OCI-LY7 (cell line): ENCODE data around the gene MORN5. TPM values are rescaled to one million over a fixed set of nuclear protein-coding genes. Genes with fewer than 3 reads are reported as not detected.

Experiments used
- BruUV-seq: library from RNA; stranded (reverse); fragments of 400-500 nt; replicated peaks from 2 replicates; lab custom pipeline; 2021; lab: Mats Ljungman, UMichigan
- CTCF ChIA-PET: fragments of 300-600 bp; sonication (Branson Sonifier 250); formaldehyde crosslinking; loops from one replicate; lab custom pipeline; 2022; ENCODE audit warnings: antibody characterized with exemption; ENCODE audit not compliant: unreplicated experiment; lab: Charles Lee
- POLR2A ChIA-PET: fragments of 300-600 bp; sonication (Branson Sonifier 250); formaldehyde crosslinking; loops from one replicate; lab custom pipeline; 2022; ENCODE audit warnings: antibody characterized with exemption; lab: Charles Lee
- DNase-seq: peaks from one replicate; pipeline ENCODE4 v3.0.0-alpha.2; 2015; ENCODE audit warnings: low spot score
- H2AFZ ChIP-seq: fragments of 200-600 bp; sonication (generic), shearing (Covaris generic); 2 replicates; pipeline ENCODE4 v1.6.1; 2014; ENCODE audit warnings: mild to moderate bottlenecking, antibody characterized with exemption, low read length, moderate library complexity
- H3K27ac ChIP-seq: fragments of 200-600 bp; sonication (generic); 2 replicates; pipeline ENCODE4 v1.5.1; 2014; ENCODE audit warnings: mixed run types, low read depth, mild to moderate bottlenecking, moderate library complexity, low read length, inconsistent platforms; ENCODE audit not compliant: poor library complexity, severe bottlenecking
- H3K36me3 ChIP-seq: fragments of 200-600 bp; sonication (generic); 2 replicates; pipeline ENCODE4 v1.6.1; 2014; ENCODE audit warnings: mild to moderate bottlenecking, antibody characterized with exemption, low read length, moderate library complexity, mixed read lengths; ENCODE audit not compliant: insufficient read depth
- H3K4me1 ChIP-seq: fragments of 200-600 bp; sonication (generic); 2 replicates; pipeline ENCODE4 v1.5.1; 2014; ENCODE audit warnings: mild to moderate bottlenecking, low read length; ENCODE audit not compliant: insufficient read depth, poor library complexity, severe bottlenecking
- H3K4me2 ChIP-seq: fragments of 200-600 bp; sonication (generic); 2 replicates; pipeline ENCODE4 v1.6.1; 2014; ENCODE audit warnings: mild to moderate bottlenecking, low read length
- H3K4me3 ChIP-seq: fragments of 200-600 bp; sonication (generic); 2 replicates; pipeline ENCODE4 v1.5.1; 2014; ENCODE audit warnings: mild to moderate bottlenecking, low read depth, low read length; ENCODE audit not compliant: poor library complexity, severe bottlenecking
- H3K79me2 ChIP-seq: fragments of 200-600 bp; sonication (generic); 2 replicates; pipeline ENCODE4 v1.6.1; 2016; ENCODE audit warnings: low read depth, mild to moderate bottlenecking, low read length, moderate library complexity, mixed read lengths; ENCODE audit not compliant: insufficient read depth
- H3K9me2 ChIP-seq: fragments of 200-600 bp; sonication (generic); 2 replicates; pipeline ENCODE4 v1.6.1; 2016; ENCODE audit warnings: mild to moderate bottlenecking, low read length, mixed read lengths; ENCODE audit not compliant: insufficient read depth
- H3K9me3 ChIP-seq: fragments of 200-600 bp; sonication (generic); 2 replicates; pipeline ENCODE4 v1.6.1; 2014; ENCODE audit warnings: mild to moderate bottlenecking, mixed run types, low read length, mixed read lengths
- H4K20me1 ChIP-seq: fragments of 200-600 bp; sonication (generic); 2 replicates; pipeline ENCODE4 v1.6.1; 2014; ENCODE audit warnings: mild to moderate bottlenecking, antibody characterized with exemption, low read length, moderate library complexity, mixed read lengths; ENCODE audit not compliant: insufficient read depth
- EZH2phosphoT487 ChIP-seq: fragments of 200-600 bp; sonication (generic); IDR thresholded peaks from 2 replicates; pipeline ENCODE4 v1.6.1; 2018; ENCODE audit warnings: low read depth, borderline replicate concordance, mild to moderate bottlenecking, mixed run types, antibody characterized with exemption, low read length, moderate library complexity, mixed read lengths
- intact Hi-C: fragments of 100-400 bp; cut with micrococcal nuclease; formaldehyde crosslinking; loops from one replicate; pipeline ENCODE4 v1.10.0; 2022; ENCODE audit not compliant: unreplicated experiment
- total RNA-seq, 2 experiments: library from RNA; depleted of rRNA in 1 of 2; stranded (reverse); fragments of >200 nt in 1 of 2; shearing (Covaris generic) in 1 of 2; gene quantifications; 2 replicates each; pipeline ENCODE4 v1.2.3, GENCODE V29; 2014 to 2022
- TF ChIP-seq, protein P1 (sequence below): fragments of 200-600 bp; sonication (generic); conservative IDR thresholded peaks from 2 replicates; pipeline ENCODE4 v1.5.1; 2014; ENCODE audit warnings: mild to moderate bottlenecking, antibody characterized with exemption, low read length, moderate library complexity, mixed read lengths

The MORN5 gene
- total RNA-seq, 2 experiments from 2014 or later, result not detected

DNA sequence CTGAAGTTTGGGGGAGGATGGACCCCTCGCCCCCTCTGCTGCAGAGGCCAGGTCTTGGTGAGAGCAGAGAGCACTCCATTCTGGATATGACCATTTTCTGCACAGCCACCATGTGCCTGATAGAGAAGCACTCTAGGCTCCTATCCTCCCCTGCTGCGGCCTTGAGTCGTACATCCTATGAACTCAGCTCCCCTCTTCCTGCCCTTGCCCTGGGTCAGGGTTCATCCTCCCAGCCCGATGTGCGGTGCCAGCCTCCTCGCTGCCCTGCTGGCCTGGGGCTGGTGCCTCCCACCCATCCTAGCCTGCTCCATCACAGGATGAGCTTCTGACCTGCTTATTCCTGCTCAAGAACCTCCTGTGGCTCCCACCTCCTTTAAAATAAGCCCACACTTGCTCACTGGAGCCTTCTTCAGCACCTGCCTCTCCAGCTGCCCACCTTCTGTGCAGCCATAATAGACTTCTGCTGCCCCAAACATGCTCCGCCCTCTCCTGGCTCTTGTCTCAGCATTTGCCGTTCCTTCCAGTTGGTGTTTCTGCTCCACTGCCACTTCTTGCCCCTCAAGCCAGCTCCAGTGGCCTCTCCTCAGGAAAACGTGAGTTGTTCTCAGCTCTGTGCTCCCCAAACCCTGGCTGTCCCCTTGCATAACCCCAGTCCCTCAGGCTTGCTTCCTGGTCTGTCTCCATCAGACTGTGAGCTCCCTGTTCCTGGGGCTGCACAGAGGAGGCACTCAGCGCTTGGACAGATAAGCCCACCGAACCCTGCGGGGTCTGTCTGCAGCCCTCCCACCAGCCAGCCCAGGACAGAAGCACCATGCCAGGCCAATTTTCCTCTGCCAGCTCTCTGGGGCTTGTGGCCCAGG, 44.3 kb upstream of the MORN5 start:
- no TSS peak for BruUV-seq
- no peak overlapping the region for H3K4me3 ChIP-seq
- H3K79me2 ChIP-seq, result no peaks in the 10 kb centered on the region
- no peaks in the 10 kb centered on the region for H3K4me1 ChIP-seq
- no peak overlapping the region for H3K27ac ChIP-seq
- no peaks in the 10 kb centered on the region for H3K36me3 ChIP-seq
- no peak overlapping the region for H3K4me2 ChIP-seq
- no peak for TF ChIP-seq EZH2phosphoT487
- TF ChIP-seq, protein P1, sequence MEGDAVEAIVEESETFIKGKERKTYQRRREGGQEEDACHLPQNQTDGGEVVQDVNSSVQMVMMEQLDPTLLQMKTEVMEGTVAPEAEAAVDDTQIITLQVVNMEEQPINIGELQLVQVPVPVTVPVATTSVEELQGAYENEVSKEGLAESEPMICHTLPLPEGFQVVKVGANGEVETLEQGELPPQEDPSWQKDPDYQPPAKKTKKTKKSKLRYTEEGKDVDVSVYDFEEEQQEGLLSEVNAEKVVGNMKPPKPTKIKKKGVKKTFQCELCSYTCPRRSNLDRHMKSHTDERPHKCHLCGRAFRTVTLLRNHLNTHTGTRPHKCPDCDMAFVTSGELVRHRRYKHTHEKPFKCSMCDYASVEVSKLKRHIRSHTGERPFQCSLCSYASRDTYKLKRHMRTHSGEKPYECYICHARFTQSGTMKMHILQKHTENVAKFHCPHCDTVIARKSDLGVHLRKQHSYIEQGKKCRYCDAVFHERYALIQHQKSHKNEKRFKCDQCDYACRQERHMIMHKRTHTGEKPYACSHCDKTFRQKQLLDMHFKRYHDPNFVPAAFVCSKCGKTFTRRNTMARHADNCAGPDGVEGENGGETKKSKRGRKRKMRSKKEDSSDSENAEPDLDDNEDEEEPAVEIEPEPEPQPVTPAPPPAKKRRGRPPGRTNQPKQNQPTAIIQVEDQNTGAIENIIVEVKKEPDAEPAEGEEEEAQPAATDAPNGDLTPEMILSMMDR, result no peak
- no peaks in the 10 kb centered on the region for H3K9me2 ChIP-seq
- CTCF ChIA-PET, result no interaction called here
- no peak for DNase-seq
- no peak overlapping the region for H2AFZ ChIP-seq
- H4K20me1 ChIP-seq, result no peaks in the 10 kb centered on the region
- intact Hi-C loops, result no loop called here
- H3K9me3 ChIP-seq, result no peaks in the 10 kb centered on the region
- POLR2A ChIA-PET, result interaction anchor here (0.6 to 1.1 kb wide), 3 partner anchors 12 to 65 kb away, joined by 3 read pairs; no protein-coding TSS in a partner anchor

DNA sequence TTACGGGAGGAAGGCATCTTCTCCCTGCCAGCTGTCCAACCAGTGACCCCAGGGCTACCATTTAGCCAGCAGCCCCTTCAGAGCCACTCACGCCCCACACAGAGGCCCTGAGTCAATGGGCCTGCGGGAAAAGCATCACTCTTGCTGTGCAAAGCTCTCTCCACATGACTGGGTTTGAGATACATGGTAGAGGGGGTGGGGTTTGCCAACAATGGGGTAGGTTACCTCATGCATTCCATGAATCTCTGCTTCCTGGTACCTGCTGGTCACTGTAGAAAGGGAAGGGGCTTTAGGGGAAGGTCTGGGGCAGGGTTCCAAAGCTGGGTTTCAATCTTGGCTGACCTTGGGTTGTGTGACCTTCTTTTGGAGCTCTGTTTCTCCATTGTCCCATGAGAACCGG, 43.7 kb upstream of the MORN5 start:
- no peaks in the 10 kb centered on the region for H3K9me2 ChIP-seq
- H3K4me2 ChIP-seq, result no peak overlapping the region
- no peak for DNase-seq
- ChIA-PET CTCF (no interaction called here), POLR2A (interaction anchor here (0.6 to 1.1 kb wide), 3 partner anchors 12 to 64 kb away, joined by 3 read pairs; no protein-coding TSS in a partner anchor)
- H3K9me3 ChIP-seq, result no peaks in the 10 kb centered on the region
- no peak overlapping the region for H3K4me3 ChIP-seq
- H2AFZ ChIP-seq, result no peak overlapping the region
- no peak for TF ChIP-seq EZH2phosphoT487
- TF ChIP-seq, protein P1, result no peak
- H4K20me1 ChIP-seq, result no peaks in the 10 kb centered on the region
- no peaks in the 10 kb centered on the region for H3K36me3 ChIP-seq
- no peaks in the 10 kb centered on the region for H3K79me2 ChIP-seq
- intact Hi-C loops, result no loop called here
- no peaks in the 10 kb centered on the region for H3K4me1 ChIP-seq
- BruUV-seq, result no TSS peak
- no peak overlapping the region for H3K27ac ChIP-seq
